ENCODE data around the gene FANCE.
"Not testable (repeated sequence)": the region's sequence is repeated elsewhere in the genome, so short reads cannot be mapped to it uniquely, and the experiment has no call there.

Gene FANCE

GRCh38 chr6:35432702-35433101, 19.4 kb upstream of the FANCE start:
- DNase-seq = not testable (repeated sequence)

- no peak for DNase-seq
Measured at GRCh38 chr6:35435074-35435837, 16.9 kb upstream of the FANCE start.

- DNase-seq = no peak
Measured at GRCh38 chr6:35436071-35436857, 15.9 kb upstream of the FANCE start.

GRCh38 chr6:35438378-35439065, 13.6 kb upstream of the FANCE start:
- not testable (repeated sequence) for DNase-seq

- DNase-seq = no peak
Measured at GRCh38 chr6:35439308-35439707, 12.8 kb upstream of the FANCE start.

GRCh38 chr6:35441205-35441604, 10.9 kb upstream of the FANCE start:
- no peak for DNase-seq

GRCh38 chr6:35441642-35442041, 10.5 kb upstream of the FANCE start:
- DNase-seq = no peak

GRCh38 chr6:35442693-35443092, 9.4 kb upstream of the FANCE start:
- DNase-seq = no peak

- no peak for DNase-seq
Measured at GRCh38 chr6:35443341-35444030, 8.7 kb upstream of the FANCE start.

- DNase-seq = no peak
Measured at GRCh38 chr6:35445691-35446090, 6.4 kb upstream of the FANCE start.

GRCh38 chr6:35448191-35448590, 3.9 kb upstream of the FANCE start:
- no peak for DNase-seq

- DNase-seq = peak; percentile 58 to 89
Measured at GRCh38 chr6:35449287-35449881, 2.8 kb upstream of the FANCE start.

- DNase-seq = no peak
Measured at GRCh38 chr6:35451354-35452182, 570 bp upstream of the FANCE start.

GRCh38 chr6:35453236-35453635, 1.1 kb downstream of the FANCE start:
- no peak for DNase-seq

- DNase-seq = no peak
Measured at GRCh38 chr6:35454391-35455110, 2.4 kb downstream of the FANCE start.

GRCh38 chr6:35457907-35458306, 5.8 kb downstream of the FANCE start:
- DNase-seq = no peak

GRCh38 chr6:35461270-35461669, 9.1 kb downstream of the FANCE start:
- DNase-seq = no peak

- DNase-seq = no peak
Measured at GRCh38 chr6:35463292-35463691, 11.2 kb downstream of the FANCE start.

- DNase-seq = no peak
Measured at GRCh38 chr6:35465646-35466045, 13.5 kb downstream of the FANCE start.

- DNase-seq = peak; percentile 91 to 97
Measured at GRCh38 chr6:35468181-35468979, 16.2 kb downstream of the FANCE start, which contains the start of gene RPL10A. Gene RPL10A (plus strand): TSS chr6:35468401. CDS start chr6:35468435, 34 bp downstream.

Data from NCI-H526 (cell line).